Heart left ventricle (tissue), 13 donors: ENCODE results near the gene ZNF521.

Experiments
- POLR2A ChIP-seq, 2 donors: fragments of 450-650 bp; IDR thresholded peaks; one replicate each; pipeline ENCODE4 v1.6.1; 2017; ENCODE audit warnings: antibody characterized with exemption in 2 of 2, mild to moderate bottlenecking in 2 of 2, moderate library complexity in 2 of 2
- TF ChIP-seq, protein P1 (sequence below), 12 donors: fragments of 200-600 bp; sonication (generic) in 4 of 12; IDR thresholded peaks; one replicate each; pipeline versions ENCODE4 v1.5.0 to v1.8.0; 2018 to 2022; ENCODE audit warnings: antibody characterized with exemption in 12 of 12, mild to moderate bottlenecking in 5 of 12
- donor health status: ischemic (EF 13 %, LVEDD 7.1; RV severe dilation, severe dysfunction).
- donor health status: DM: no; HTN: yes; CAD: no.
- donor health status: DM: no; HTN: no; CAD: no.
- donor health status: ischemic (EF 25% LVEDD 6.9; RV normal size, moderate dysfunction).
- donor health status: ischemic (EF 25% LVEDD 5.7; RV mildly dilated, moderate dysfunction).
- donor health status: ischemic (EF 35%, LVEDD 5.7; RV mildly dilated, moderate dysfunction).
- donor health status: nonischemic (EF 11% LVEDD 7.7; RV severe dilation, severe dysfunction).
- donor health status: DM: yes; HTN: yes; CAD: no.
- donor health status: PGD.
- donor health status: ischemic (EF 29% LVEDD 5.4; RV normal size, mild dysfunction).
- donor health status: nonischemic (EF 23%, LVEDD 6.1; RV moderate dilation, normal function).

DNA sequence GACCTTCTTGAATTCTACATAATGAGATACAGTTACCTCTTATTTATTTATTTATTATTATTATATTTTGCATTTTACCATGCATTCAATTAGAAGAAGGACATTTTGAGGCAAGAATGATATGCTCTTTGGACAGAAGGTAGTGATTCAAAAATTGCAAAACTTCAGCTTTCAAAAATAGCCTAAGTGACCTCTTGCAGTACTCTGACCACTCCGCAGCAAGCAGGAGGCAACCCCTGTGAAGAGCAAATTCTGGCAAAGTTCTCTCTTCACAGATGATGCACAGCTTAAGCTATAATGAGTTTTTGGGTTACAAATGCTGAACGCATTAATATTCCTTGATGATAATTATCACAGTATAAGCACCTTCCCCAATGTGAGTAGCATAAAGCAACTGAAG is 170.0 kb downstream of the ZNF521 start:
- TF ChIP-seq, protein P1, sequence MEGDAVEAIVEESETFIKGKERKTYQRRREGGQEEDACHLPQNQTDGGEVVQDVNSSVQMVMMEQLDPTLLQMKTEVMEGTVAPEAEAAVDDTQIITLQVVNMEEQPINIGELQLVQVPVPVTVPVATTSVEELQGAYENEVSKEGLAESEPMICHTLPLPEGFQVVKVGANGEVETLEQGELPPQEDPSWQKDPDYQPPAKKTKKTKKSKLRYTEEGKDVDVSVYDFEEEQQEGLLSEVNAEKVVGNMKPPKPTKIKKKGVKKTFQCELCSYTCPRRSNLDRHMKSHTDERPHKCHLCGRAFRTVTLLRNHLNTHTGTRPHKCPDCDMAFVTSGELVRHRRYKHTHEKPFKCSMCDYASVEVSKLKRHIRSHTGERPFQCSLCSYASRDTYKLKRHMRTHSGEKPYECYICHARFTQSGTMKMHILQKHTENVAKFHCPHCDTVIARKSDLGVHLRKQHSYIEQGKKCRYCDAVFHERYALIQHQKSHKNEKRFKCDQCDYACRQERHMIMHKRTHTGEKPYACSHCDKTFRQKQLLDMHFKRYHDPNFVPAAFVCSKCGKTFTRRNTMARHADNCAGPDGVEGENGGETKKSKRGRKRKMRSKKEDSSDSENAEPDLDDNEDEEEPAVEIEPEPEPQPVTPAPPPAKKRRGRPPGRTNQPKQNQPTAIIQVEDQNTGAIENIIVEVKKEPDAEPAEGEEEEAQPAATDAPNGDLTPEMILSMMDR (IDR thresholded peaks at IDR 0.05) = no peak
- TF ChIP-seq POLR2A (IDR thresholded peaks at IDR 0.05) = no peak
